Hepatocyte (in vitro differentiated cells): ENCODE results near the gene ZNF670.

Source experiments
- CTCF ChIP-seq: fragments of 200-600 bp; sonication (generic); IDR thresholded peaks from 2 replicates; pipeline ENCODE4 v1.5.1; 2016; ENCODE audit warnings: antibody characterized with exemption, mild to moderate bottlenecking; ENCODE audit not compliant: poor library complexity
- EZH2 ChIP-seq: fragments of 200-600 bp; sonication (generic); IDR thresholded peaks from 2 replicates; pipeline ENCODE4 v1.6.1; 2016; ENCODE audit warnings: antibody characterized with exemption, mild to moderate bottlenecking, borderline replicate concordance
- EZH2phosphoT487 ChIP-seq: fragments of 200-600 bp; sonication (generic); IDR thresholded peaks from one replicate; pipeline ENCODE4 v1.6.1; 2018; ENCODE audit warnings: antibody characterized with exemption, mild to moderate bottlenecking, low read depth, moderate library complexity; ENCODE audit not compliant: unreplicated experiment, severe bottlenecking

GRCh38 chr1:247115141-247115510 is 36.5 kb upstream of the ZNF670 start:
- TF ChIP-seq CTCF (no peak), EZH2 (no peak), EZH2phosphoT487 (no peak)
